Activated B cell treated with CpG ODN at 0.5 μM for 24 hours (primary cell): ENCODE measurements around the gene CHORDC1. TPM values are rescaled to one million over a fixed set of nuclear protein-coding genes. Genes with fewer than 3 reads are reported as not detected.

Experiments
- ATAC-seq: fragments of 200-7000 bp; cut with Tn5 transposase; one replicate; pipeline ENCODE4 v1.10.0; 2021; ENCODE audit warnings: low read depth, mild to moderate bottlenecking, moderate library complexity
- CTCF ChIA-PET: fragments of 350-600 bp; sonication (Branson Sonifier 250); formaldehyde crosslinking; loops from one replicate; lab custom pipeline; 2021; ENCODE audit warnings: antibody characterized with exemption; lab: Charles Lee
- POLR2A ChIA-PET: fragments of 350-600 bp; sonication (Branson Sonifier 250); formaldehyde crosslinking; loops from one replicate; lab custom pipeline; 2021; ENCODE audit warnings: antibody characterized with exemption; lab: Charles Lee
- DNase-seq: peaks from one replicate; pipeline ENCODE4 v3.0.0; 2022
- H3K27ac Mint-ChIP-seq: one replicate; pipeline ENCODE4 v1.8.0; 2020; ENCODE audit warnings: mixed read lengths
- H3K27me3 Mint-ChIP-seq: one replicate; pipeline ENCODE4 v1.8.0; 2021; ENCODE audit warnings: mixed read lengths
- H3K36me3 Mint-ChIP-seq: one replicate; pipeline ENCODE4 v1.8.0; 2021; ENCODE audit warnings: low read depth, mixed read lengths
- H3K4me1 Mint-ChIP-seq: one replicate; pipeline ENCODE4 v1.8.0; 2021; ENCODE audit warnings: mixed read lengths
- H3K4me3 Mint-ChIP-seq: one replicate; pipeline ENCODE4 v1.8.0; 2020; ENCODE audit warnings: mild to moderate bottlenecking, mixed read lengths
- H3K9me3 Mint-ChIP-seq: one replicate; pipeline ENCODE4 v1.8.0; 2020; ENCODE audit warnings: mixed read lengths
- CTCF ChIP-seq: fragments of 200-600 bp; IDR thresholded peaks from one replicate; pipeline ENCODE4 v1.8.0; 2022; ENCODE audit warnings: antibody characterized with exemption, mild to moderate bottlenecking
- intact Hi-C: fragments of 100-400 bp; cut with micrococcal nuclease; formaldehyde crosslinking; loops from one replicate; pipeline ENCODE4 v1.15.1; 2024
- total RNA-seq: library from RNA; stranded (reverse); gene quantifications from 2 replicates; pipeline ENCODE4 v1.2.3, GENCODE V29; 2022

CHORDC1 gene
- total RNA-seq, 1 donor from 2014 or later = 63.4 TPM

GRCh38 chr11:90204832-90205646 lies 17.8 kb downstream of the CHORDC1 start:
- Mint-ChIP-seq H3K4me3 (no peak overlapping the region), H3K36me3 (peaks cover 72% of the 10 kb centered on the region), H3K27ac (no peak overlapping the region), H3K9me3 (no peaks in the 10 kb centered on the region), H3K4me1 (no peaks in the 10 kb centered on the region), H3K27me3 (no peaks in the 10 kb centered on the region)
- CTCF ChIA-PET = interaction anchor here (0.8 to 1.7 kb wide), 8 partner anchors 9 to 52 kb away, joined by 3 to 8 read pairs (median 4); partner anchors contain the start of gene CHORDC1
- intact Hi-C loops = loop anchor here (1.0 kb wide), 1 partner anchor 18 kb away; the partner anchor contains the start of gene CHORDC1
- ATAC-seq (peak; percentile 71), DNase-seq (no peak)
- no peak for TF ChIP-seq CTCF
- POLR2A ChIA-PET = no interaction called here

- ATAC-seq = no peak
- TF ChIP-seq CTCF = no peak
- no peak for DNase-seq
- intact Hi-C loops = no loop called here
- CTCF ChIA-PET = interaction anchor here (0.9 to 1.7 kb wide), 6 partner anchors 8 to 53 kb away, joined by 3 to 8 read pairs (median 4); partner anchors contain the start of gene CHORDC1
- Mint-ChIP-seq H3K9me3 (no peaks in the 10 kb centered on the region), H3K27me3 (no peaks in the 10 kb centered on the region), H3K27ac (no peak overlapping the region), H3K4me3 (no peak overlapping the region), H3K4me1 (no peaks in the 10 kb centered on the region), H3K36me3 (peaks cover 66% of the 10 kb centered on the region)
- POLR2A ChIA-PET = no interaction called here
Observed at GRCh38 chr11:90204407-90204806, 18.4 kb downstream of the CHORDC1 start.

- CTCF ChIA-PET = no interaction called here
- DNase-seq (no peak), ATAC-seq (no peak)
- no peaks in the 10 kb centered on the region for H3K4me1 Mint-ChIP-seq
- intact Hi-C loops = no loop called here
- peaks cover 62% of the 10 kb centered on the region for H3K36me3 Mint-ChIP-seq
- no peak overlapping the region for H3K4me3 Mint-ChIP-seq
- no peak overlapping the region for H3K27ac Mint-ChIP-seq
- no peaks in the 10 kb centered on the region for H3K9me3 Mint-ChIP-seq
- no peak for TF ChIP-seq CTCF
- H3K27me3 Mint-ChIP-seq = no peaks in the 10 kb centered on the region
- POLR2A ChIA-PET = no interaction called here
Observed at GRCh38 chr11:90202342-90202741, 20.5 kb downstream of the CHORDC1 start.

GRCh38 chr11:90197377-90197776 lies 25.5 kb downstream of the CHORDC1 start:
- Mint-ChIP-seq H3K27ac (no peak overlapping the region), H3K36me3 (peaks cover 35% of the 10 kb centered on the region), H3K9me3 (no peaks in the 10 kb centered on the region), H3K27me3 (no peaks in the 10 kb centered on the region), H3K4me1 (no peaks in the 10 kb centered on the region), H3K4me3 (no peak overlapping the region)
- ATAC-seq (no peak), DNase-seq (no peak)
- TF ChIP-seq CTCF = no peak
- intact Hi-C loops = no loop called here
- CTCF ChIA-PET = no interaction called here
- POLR2A ChIA-PET = no interaction called here

GRCh38 chr11:90192869-90193582 lies 29.8 kb downstream of the CHORDC1 start:
- Mint-ChIP-seq H3K4me1 (no peaks in the 10 kb centered on the region), H3K36me3 (peaks cover 14% of the 10 kb centered on the region), H3K27ac (no peak overlapping the region), H3K4me3 (no peak overlapping the region), H3K9me3 (no peaks in the 10 kb centered on the region), H3K27me3 (no peaks in the 10 kb centered on the region)
- ATAC-seq (no peak), DNase-seq (no peak)
- CTCF ChIA-PET = interaction anchor here (1.7 kb wide), 1 partner anchor 11 kb away, joined by 4 read pairs; no protein-coding TSS in a partner anchor
- POLR2A ChIA-PET = no interaction called here
- TF ChIP-seq CTCF = no peak
- intact Hi-C loops = no loop called here
